NB4 (cell line): ENCODE measurements around the gene RAD51B.
A peak's percentile ranks its signal among the peaks of the same experiment; 100 is the strongest.

Experiments
- DNase-seq: peaks from one replicate; pipeline ENCODE4 v3.0.0; 2010; ENCODE audit warnings: low read depth
- H3K4me3 ChIP-seq: one replicate; pipeline ENCODE4 v1.5.1; 2011; ENCODE audit warnings: mild to moderate bottlenecking, low read depth, low read length, moderate library complexity
- MYC ChIP-seq: IDR thresholded peaks from 2 replicates; pipeline ENCODE4 v1.6.1; 2011; ENCODE audit warnings: low read depth, low read length
- POLR2A ChIP-seq: IDR thresholded peaks from 2 replicates; pipeline ENCODE4 v1.6.1; 2011; ENCODE audit warnings: mild to moderate bottlenecking; ENCODE audit not compliant: insufficient read length; ENCODE audit errors: extremely low read depth
- TF ChIP-seq, protein P1 (sequence below): IDR thresholded peaks from 2 replicates; pipeline ENCODE4 v1.6.1; 2011; ENCODE audit warnings: low read depth, low read length
- TF ChIP-seq, protein P2 (sequence below): IDR thresholded peaks from one replicate; pipeline ENCODE4 v1.5.1; 2012; ENCODE audit warnings: low read depth, low read length

RAD51B gene

DNA sequence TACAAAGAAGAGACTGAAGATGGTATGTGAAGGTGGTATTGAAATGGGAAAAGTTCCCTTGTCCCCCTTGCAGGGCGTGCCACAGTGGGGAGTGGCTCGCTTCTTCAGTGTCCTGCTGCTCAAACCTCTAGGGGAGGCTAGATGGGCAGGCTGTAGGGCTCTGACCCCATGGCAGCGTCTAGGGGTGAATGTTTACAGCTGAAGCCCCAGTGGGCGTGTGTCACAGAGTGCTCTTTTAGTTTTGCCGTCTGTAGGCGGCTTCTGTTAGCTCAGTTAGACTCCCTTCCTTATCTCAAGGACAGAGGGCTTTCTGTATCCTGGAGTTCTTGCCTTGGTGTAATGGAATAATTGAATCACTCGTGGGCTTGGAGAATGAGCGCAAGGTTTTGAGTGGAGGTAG lies 266.2 kb downstream of the RAD51B start:
- no peak for DNase-seq
- no peak overlapping the region for H3K4me3 ChIP-seq
- TF ChIP-seq, protein P1, sequence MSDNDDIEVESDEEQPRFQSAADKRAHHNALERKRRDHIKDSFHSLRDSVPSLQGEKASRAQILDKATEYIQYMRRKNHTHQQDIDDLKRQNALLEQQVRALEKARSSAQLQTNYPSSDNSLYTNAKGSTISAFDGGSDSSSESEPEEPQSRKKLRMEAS = no peak

DNA sequence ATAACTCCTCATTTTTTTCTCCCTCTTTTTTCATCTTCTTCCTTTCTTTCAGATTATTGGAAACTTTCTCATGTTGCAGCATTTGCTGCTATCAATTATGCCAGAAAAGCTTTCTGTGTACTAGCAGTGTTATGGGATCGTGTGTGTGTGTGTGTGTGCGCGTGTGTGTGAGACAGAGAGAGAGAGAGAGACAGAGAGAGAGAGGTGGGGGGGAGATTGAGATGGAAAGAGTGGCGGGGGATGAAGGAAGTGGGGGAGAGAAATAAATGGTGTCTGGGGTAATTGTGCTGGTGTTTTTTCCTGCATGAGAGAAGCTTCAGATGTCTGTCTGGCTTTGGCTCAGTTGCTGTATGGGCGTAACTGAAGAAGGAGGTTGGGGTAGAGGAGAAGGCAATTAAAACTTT lies 268.9 kb downstream of the RAD51B start:
- H3K4me3 ChIP-seq = no peak overlapping the region
- TF ChIP-seq, protein P1 = no peak
- TF ChIP-seq, protein P2, sequence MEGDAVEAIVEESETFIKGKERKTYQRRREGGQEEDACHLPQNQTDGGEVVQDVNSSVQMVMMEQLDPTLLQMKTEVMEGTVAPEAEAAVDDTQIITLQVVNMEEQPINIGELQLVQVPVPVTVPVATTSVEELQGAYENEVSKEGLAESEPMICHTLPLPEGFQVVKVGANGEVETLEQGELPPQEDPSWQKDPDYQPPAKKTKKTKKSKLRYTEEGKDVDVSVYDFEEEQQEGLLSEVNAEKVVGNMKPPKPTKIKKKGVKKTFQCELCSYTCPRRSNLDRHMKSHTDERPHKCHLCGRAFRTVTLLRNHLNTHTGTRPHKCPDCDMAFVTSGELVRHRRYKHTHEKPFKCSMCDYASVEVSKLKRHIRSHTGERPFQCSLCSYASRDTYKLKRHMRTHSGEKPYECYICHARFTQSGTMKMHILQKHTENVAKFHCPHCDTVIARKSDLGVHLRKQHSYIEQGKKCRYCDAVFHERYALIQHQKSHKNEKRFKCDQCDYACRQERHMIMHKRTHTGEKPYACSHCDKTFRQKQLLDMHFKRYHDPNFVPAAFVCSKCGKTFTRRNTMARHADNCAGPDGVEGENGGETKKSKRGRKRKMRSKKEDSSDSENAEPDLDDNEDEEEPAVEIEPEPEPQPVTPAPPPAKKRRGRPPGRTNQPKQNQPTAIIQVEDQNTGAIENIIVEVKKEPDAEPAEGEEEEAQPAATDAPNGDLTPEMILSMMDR = no peak
- no peak for TF ChIP-seq POLR2A
- no peak for TF ChIP-seq MYC
- no peak for DNase-seq

DNA sequence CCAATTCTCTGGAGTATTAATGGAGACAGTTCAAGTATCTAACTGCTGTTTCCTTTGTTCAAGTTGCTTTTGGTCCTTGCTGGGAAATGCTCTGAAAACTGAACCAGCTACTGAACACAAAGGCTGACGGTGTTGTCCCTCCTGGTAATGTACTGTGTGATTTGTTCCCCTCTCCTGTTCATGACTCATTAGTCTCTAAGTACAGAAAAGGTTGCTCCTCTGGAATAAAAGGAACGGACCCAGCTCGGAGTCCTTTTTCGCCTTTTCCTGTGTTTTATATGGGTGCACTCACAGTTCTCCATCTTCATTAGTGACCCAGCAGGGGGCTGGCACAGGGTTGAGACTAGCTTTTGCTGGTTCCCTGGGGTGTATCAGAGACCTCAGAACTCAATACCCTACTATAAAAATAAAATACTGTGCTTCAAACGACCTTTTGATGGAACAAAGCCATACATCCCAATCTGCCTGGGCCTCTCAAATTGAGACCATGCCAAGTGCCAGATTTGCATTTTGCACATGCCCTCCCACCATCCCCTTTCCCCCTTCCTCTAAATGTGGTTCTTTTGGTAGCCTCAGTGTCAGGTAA lies 269.7 kb downstream of the RAD51B start:
- DNase-seq = no peak
- TF ChIP-seq MYC (no peak), POLR2A (no peak)
- TF ChIP-seq, protein P2 = no peak
- TF ChIP-seq, protein P1 = no peak
- H3K4me3 ChIP-seq = no peak overlapping the region

DNA sequence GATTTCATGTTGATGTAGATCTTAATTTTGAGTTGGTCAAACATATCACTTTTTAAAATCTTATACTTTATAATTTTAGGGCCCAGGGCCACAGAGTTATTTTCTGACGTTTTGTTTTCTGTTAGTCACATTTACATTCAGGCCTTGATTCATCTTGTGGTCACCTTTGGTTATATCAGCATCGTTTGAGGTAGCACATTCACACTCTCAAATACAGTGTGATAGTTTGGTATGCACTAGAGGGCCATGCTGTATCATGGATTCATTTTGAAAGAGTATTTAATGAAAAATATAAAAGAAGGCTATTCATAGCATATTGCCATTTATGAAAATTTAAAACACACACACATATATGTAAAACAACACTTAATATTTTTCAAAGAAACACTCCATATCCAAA lies 274.6 kb downstream of the RAD51B start:
- no peak overlapping the region for H3K4me3 ChIP-seq
- TF ChIP-seq POLR2A (no peak), MYC (no peak)
- TF ChIP-seq, protein P1 = no peak
- TF ChIP-seq, protein P2 = no peak
- DNase-seq = no peak

DNA sequence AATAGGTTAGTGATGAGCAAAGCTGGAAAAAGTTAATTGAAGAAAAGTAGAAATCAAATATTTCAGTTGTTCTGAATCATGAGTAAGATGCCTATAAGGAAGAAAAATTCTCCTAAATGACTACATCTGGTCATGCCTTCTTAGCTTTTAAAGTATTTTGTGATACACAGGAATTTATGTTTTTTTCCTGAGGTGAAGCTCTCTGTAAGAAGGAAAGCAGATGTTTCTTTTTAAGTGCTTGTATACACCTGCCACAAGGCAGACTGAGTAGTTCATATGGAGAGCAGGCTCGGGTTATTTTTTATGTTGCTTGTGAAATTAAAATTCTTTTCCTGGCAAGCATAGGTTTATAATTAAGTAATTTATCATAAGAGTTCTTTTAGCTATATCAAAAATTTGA lies 275.2 kb downstream of the RAD51B start:
- TF ChIP-seq POLR2A (no peak), MYC (no peak)
- TF ChIP-seq, protein P1 = no peak
- TF ChIP-seq, protein P2 = no peak
- H3K4me3 ChIP-seq = no peak overlapping the region
- DNase-seq = no peak

DNA sequence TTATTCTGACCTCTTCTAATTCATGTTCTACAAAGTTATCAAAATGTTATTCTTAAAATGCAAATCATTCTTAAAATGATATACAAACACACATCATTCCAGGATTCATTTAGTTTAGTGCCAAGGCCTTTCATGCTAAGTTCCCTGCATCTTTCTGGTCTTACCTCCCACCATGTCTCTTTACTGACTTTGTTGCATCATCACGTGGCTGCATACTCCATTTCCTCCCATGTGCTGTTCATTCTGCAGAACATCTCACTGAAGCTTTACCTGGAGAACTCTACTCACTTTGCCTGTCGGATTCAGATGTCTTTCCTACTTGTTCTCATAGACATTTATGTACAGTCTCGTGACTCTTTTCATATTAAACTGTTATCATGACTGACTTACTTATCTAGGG lies 278.1 kb downstream of the RAD51B start:
- no peak overlapping the region for H3K4me3 ChIP-seq
- peak; percentile 2 for DNase-seq
- TF ChIP-seq, protein P2 = no peak
- TF ChIP-seq POLR2A (no peak), MYC (no peak)
- TF ChIP-seq, protein P1 = no peak
